ENCODE measurements around the gene TMEM204. TPM values are rescaled to one million over a fixed set of nuclear protein-coding genes. Genes with fewer than 3 reads are reported as not detected.

TMEM204 gene
- total and polyA plus RNA-seq, 4 donors: 24.7 to 116 (median 40.4) TPM

DNA sequence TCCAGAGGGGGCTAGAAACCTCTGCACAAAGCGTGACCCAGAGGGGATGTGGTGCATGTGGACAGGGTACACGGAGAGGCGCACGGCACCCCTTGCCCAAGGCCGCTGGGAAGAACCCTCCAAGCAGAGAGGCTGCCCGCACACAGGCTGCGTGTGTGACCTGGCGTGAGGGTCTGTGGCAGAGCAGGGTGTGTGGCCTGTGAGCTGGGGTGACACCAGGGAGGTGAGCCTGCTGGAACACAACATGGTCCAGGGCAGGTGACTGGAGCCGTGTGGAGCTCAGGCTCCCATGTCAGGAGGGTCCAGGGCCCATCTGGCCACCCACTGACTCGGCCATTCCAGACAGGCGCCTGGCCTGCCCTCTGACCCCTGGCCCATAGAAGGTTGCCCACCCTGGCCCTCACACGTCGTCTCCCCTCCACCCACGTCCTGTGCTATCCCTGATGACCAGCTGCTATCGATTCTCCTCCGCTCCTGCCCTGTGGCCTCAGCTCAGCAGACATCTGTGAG, 14.8 kb upstream of the TMEM204 start:
- TF ChIP-seq, protein P1, sequence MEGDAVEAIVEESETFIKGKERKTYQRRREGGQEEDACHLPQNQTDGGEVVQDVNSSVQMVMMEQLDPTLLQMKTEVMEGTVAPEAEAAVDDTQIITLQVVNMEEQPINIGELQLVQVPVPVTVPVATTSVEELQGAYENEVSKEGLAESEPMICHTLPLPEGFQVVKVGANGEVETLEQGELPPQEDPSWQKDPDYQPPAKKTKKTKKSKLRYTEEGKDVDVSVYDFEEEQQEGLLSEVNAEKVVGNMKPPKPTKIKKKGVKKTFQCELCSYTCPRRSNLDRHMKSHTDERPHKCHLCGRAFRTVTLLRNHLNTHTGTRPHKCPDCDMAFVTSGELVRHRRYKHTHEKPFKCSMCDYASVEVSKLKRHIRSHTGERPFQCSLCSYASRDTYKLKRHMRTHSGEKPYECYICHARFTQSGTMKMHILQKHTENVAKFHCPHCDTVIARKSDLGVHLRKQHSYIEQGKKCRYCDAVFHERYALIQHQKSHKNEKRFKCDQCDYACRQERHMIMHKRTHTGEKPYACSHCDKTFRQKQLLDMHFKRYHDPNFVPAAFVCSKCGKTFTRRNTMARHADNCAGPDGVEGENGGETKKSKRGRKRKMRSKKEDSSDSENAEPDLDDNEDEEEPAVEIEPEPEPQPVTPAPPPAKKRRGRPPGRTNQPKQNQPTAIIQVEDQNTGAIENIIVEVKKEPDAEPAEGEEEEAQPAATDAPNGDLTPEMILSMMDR (IDR thresholded peaks at IDR 0.05; ENCODE audit: control extremely low read depth, extremely low read depth): no peak
- WGBS, 2 donors: 93 to 94% methylated on average over 16 of the region's 16 CpGs
- Histone ChIP-seq H3K36me3 (ENCODE audit: control insufficient read depth in 4 of 4, insufficient read depth in 4 of 4, low read length in 4 of 4) (peaks cover 0 to 25% (median 8%) of the 10 kb centered on the region in 4 donors), H3K9ac (ENCODE audit: insufficient read depth in 1 of 2, low read length in 2 of 2) (no peak overlapping the region), H3K27ac (ENCODE audit: low read depth in 1 of 2, low read length in 1 of 2) (no peak overlapping the region), H3K27me3 (ENCODE audit: control insufficient read depth in 3 of 3, insufficient read depth in 3 of 3, low read length in 2 of 3) (no peaks in the 10 kb centered on the region), H3K9me3 (ENCODE audit: control insufficient read depth in 4 of 4, insufficient read depth in 3 of 4, low read length in 3 of 4) (peaks cover 0 to 4% (median under 1%) of the 10 kb centered on the region in 4 donors), H3K4me1 (ENCODE audit: control insufficient read depth in 5 of 5, insufficient read depth in 5 of 5, low read length in 5 of 5) (no peaks in the 10 kb centered on the region), H3K4me3 (no peak overlapping the region)
- DNase-seq (no peak), ATAC-seq (ENCODE audit: insufficient read depth, low FRiP score) (no peak)

DNA sequence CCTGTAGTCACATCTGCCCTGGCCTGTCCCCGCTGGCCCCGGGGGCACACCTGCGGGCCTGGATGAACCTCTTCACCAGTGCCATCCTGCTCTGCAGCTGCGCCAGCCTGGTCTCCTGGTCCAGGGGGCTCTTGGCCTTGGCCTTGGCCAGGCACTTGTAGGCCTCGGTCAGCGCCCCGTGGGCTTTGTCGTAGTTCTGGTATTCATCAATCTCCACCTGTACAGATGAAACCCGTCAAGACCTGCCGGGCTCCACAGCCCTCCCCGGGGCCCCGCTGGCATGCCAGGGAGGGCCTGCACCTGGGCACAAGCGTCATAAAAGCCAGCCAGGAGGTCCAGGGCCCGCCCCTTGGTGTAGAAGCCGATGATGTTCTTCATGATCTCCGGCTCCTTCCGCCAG, 13.6 kb upstream of the TMEM204 start:
- Histone ChIP-seq H3K27ac (ENCODE audit: low read depth in 1 of 2, low read length in 1 of 2) (no peak overlapping the region), H3K27me3 (ENCODE audit: control insufficient read depth in 3 of 3, insufficient read depth in 3 of 3, low read length in 2 of 3) (no peaks in the 10 kb centered on the region), H3K4me1 (ENCODE audit: control insufficient read depth in 5 of 5, insufficient read depth in 5 of 5, low read length in 5 of 5) (no peaks in the 10 kb centered on the region), H3K36me3 (ENCODE audit: control insufficient read depth in 4 of 4, insufficient read depth in 4 of 4, low read length in 4 of 4) (peaks cover 0 to 32% (median 6%) of the 10 kb centered on the region in 4 donors), H3K4me3 (no peak overlapping the region), H3K9ac (ENCODE audit: insufficient read depth in 1 of 2, low read length in 2 of 2) (no peak overlapping the region), H3K9me3 (ENCODE audit: control insufficient read depth in 4 of 4, insufficient read depth in 3 of 4, low read length in 3 of 4) (no peaks in the 10 kb centered on the region)
- DNase-seq (no peak), ATAC-seq (ENCODE audit: insufficient read depth, low FRiP score) (no peak)
- TF ChIP-seq, protein P1 (IDR thresholded peaks at IDR 0.05; ENCODE audit: control extremely low read depth, extremely low read depth): no peak
- 96 to 97% methylated on average over 17 of the region's 17 CpGs for WGBS, 2 donors

DNA sequence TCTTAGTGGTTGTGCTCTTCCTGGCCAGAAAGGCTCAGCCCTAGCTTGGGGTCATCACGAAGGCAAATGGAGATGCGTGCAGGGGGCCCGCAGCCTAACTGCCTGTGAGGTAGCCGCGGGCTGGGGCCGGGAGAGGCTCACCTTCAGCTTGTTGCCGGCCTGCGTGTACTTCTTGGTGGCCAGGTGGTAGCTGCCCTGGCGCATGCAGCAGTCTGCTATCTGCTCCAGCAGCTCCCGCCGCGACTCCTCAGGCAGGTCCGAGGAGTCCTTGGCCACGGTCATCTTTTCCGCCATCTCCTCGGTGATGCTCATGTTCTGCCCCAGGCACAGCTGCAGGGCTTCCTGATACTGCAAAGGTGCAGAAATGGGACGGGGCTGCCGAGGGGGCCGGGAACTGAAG, 13.0 kb upstream of the TMEM204 start:
- 95% methylated on average over 19 of the region's 19 CpGs for WGBS, 2 donors
- ATAC-seq (ENCODE audit: insufficient read depth, low FRiP score): no peak
- H3K9ac ChIP-seq (ENCODE audit: insufficient read depth in 1 of 2, low read length in 2 of 2): no peak overlapping the region

More for the DNA sequence above, 13.0 kb upstream of the TMEM204 start:
- DNase-seq: no peak
- TF ChIP-seq, protein P1 (IDR thresholded peaks at IDR 0.05; ENCODE audit: control extremely low read depth, extremely low read depth): no peak
- no peak overlapping the region for H3K27ac ChIP-seq (ENCODE audit: low read depth in 1 of 2, low read length in 1 of 2)
- H3K4me1 ChIP-seq (ENCODE audit: control insufficient read depth in 5 of 5, insufficient read depth in 5 of 5, low read length in 5 of 5): no peaks in the 10 kb centered on the region
- H3K36me3 ChIP-seq (ENCODE audit: control insufficient read depth in 4 of 4, insufficient read depth in 4 of 4, low read length in 4 of 4): peaks cover 0 to 35% (median 5%) of the 10 kb centered on the region in 4 donors
- no peak overlapping the region for H3K4me3 ChIP-seq
- no peaks in the 10 kb centered on the region for H3K9me3 ChIP-seq (ENCODE audit: control insufficient read depth in 4 of 4, insufficient read depth in 3 of 4, low read length in 3 of 4)
- no peaks in the 10 kb centered on the region for H3K27me3 ChIP-seq (ENCODE audit: control insufficient read depth in 3 of 3, insufficient read depth in 3 of 3, low read length in 2 of 3)

Data from lung (tissue), 12 donors.